Measurements from ENCODE around the gene ITGB8. TPM values are rescaled to one million over a fixed set of nuclear protein-coding genes. Genes with fewer than 3 reads are reported as not detected.

The ITGB8 gene
- total and polyA plus RNA-seq, 4 donors = 0.16 to 2.8 (median 0.51) TPM

GRCh38 chr7:20442951-20443350, 112.3 kb downstream of the ITGB8 start:
- Histone ChIP-seq H3K27ac (ENCODE audit: low read depth in 1 of 2, low read length in 2 of 2) (no peak overlapping the region), H3K4me3 (ENCODE audit: low read depth in 1 of 3, low read length in 3 of 3) (no peak overlapping the region), H3K9me3 (ENCODE audit: control insufficient read depth in 4 of 4, low read length in 3 of 4) (peaks cover 0 to 6% (median 2%) of the 10 kb centered on the region in 4 donors), H3K4me1 (ENCODE audit: control insufficient read depth in 4 of 4, insufficient read depth in 4 of 4, low read length in 3 of 4) (no peaks in the 10 kb centered on the region), H3K36me3 (ENCODE audit: control insufficient read depth in 4 of 4, insufficient read depth in 3 of 4, low read depth in 1 of 4, low read length in 3 of 4) (no peaks in the 10 kb centered on the region), H3K9ac (ENCODE audit: low read depth in 1 of 2, low read length in 2 of 2) (no peak overlapping the region), H3K27me3 (ENCODE audit: control insufficient read depth in 4 of 4, insufficient read depth in 4 of 4, low read length in 3 of 4) (peaks cover 0 to 3% (median 0%) of the 10 kb centered on the region in 4 donors)
- DNase-seq (ENCODE audit: low spot score) = no peak
- no peak for TF ChIP-seq SP1 (IDR thresholded peaks at IDR 0.05)
- TF ChIP-seq GABPA (IDR thresholded peaks at IDR 0.05 in 1 of 2, conservative IDR thresholded peaks at IDR 0.05 in 1 of 2) = no peak
- TF ChIP-seq HNF4A (conservative IDR thresholded peaks at IDR 0.05) = no peak
- no peak for TF ChIP-seq JUND (IDR thresholded peaks at IDR 0.05)
- no peak for TF ChIP-seq ZBTB33 (IDR thresholded peaks at IDR 0.05)
- TF ChIP-seq, protein P1, sequence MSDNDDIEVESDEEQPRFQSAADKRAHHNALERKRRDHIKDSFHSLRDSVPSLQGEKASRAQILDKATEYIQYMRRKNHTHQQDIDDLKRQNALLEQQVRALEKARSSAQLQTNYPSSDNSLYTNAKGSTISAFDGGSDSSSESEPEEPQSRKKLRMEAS (IDR thresholded peaks at IDR 0.05) = no peak
- TF ChIP-seq, protein P2, sequence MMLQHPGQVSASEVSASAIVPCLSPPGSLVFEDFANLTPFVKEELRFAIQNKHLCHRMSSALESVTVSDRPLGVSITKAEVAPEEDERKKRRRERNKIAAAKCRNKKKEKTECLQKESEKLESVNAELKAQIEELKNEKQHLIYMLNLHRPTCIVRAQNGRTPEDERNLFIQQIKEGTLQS (IDR thresholded peaks at IDR 0.05) = no peak
- no peak for TF ChIP-seq REST (IDR thresholded peaks at IDR 0.05)
- TF ChIP-seq EGR1 (IDR thresholded peaks at IDR 0.05; ENCODE audit: low read depth in 2 of 2) = no peak
- TF ChIP-seq YY1 (IDR thresholded peaks at IDR 0.05) = no peak
- TF ChIP-seq FOXA2 (IDR thresholded peaks at IDR 0.05) = no peak
- TF ChIP-seq CTCF (IDR thresholded peaks at IDR 0.05; ENCODE audit: low read depth, low read length, missing input control) = no peak
- no peak for TF ChIP-seq FOXA1 (IDR thresholded peaks at IDR 0.05)
- no peak for TF ChIP-seq NR2F2 (IDR thresholded peaks at IDR 0.05)
- TF ChIP-seq HNF4G (IDR thresholded peaks at IDR 0.05) = no peak
- no peak for TF ChIP-seq RXRA (IDR thresholded peaks at IDR 0.05)
- no peak for TF ChIP-seq RAD21 (IDR thresholded peaks at IDR 0.05)
- WGBS = 76% methylated on average over 8 of the region's 8 CpGs
